ENCODE results near the gene ATP5ME.

The ATP5ME gene

GRCh38 chr4:653080-653821 is 20.8 kb downstream of the ATP5ME start:
- TF ChIP-seq, protein P1, sequence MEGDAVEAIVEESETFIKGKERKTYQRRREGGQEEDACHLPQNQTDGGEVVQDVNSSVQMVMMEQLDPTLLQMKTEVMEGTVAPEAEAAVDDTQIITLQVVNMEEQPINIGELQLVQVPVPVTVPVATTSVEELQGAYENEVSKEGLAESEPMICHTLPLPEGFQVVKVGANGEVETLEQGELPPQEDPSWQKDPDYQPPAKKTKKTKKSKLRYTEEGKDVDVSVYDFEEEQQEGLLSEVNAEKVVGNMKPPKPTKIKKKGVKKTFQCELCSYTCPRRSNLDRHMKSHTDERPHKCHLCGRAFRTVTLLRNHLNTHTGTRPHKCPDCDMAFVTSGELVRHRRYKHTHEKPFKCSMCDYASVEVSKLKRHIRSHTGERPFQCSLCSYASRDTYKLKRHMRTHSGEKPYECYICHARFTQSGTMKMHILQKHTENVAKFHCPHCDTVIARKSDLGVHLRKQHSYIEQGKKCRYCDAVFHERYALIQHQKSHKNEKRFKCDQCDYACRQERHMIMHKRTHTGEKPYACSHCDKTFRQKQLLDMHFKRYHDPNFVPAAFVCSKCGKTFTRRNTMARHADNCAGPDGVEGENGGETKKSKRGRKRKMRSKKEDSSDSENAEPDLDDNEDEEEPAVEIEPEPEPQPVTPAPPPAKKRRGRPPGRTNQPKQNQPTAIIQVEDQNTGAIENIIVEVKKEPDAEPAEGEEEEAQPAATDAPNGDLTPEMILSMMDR (IDR thresholded peaks at IDR 0.05; ENCODE audit: borderline replicate concordance, control extremely low read depth, extremely low read depth, insufficient read depth, missing control alignments), result no peak
- in situ Hi-C loops (cut with MboI; ENCODE audit: low sequenced_read_pairs, unreplicated experiment), result no loop called here

DNA sequence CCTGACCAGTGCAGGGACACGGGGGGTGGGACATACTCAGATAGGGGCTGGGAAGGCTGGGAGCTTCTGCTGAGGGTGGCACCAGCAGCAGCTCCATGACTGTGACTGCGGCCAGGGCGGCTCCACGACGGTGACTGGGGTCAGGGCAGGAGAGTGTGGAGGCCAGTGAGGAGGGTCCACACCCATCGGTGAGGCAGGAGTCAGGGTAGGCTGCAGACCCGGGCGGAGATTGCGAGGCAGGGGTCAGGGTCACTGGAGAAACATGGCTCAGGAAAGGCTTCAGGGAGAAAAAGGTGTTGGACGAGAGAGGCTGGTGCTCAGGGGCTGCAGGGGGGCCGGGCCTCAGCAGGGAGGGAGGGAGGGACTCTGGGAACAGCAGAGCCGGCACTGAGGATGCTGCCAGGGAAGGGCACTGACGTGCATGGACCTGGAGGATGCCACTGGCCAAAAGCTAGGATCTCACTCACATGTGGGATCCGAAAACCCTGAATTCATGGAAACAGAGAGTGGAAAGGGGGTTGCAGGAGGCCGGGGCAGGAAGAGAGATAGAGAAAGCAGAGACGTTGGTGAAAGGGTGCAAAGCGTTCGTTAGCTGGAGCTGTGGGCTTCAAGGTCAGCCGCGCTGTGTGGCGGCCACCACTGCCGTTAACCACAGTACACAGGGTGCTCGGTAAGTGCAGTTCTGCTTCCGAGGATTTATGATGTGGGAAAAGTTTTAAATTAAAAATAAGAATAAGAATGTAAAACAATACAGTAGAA is 22.0 kb downstream of the ATP5ME start:
- DNase-seq (ENCODE audit: low spot score), result no peak
- TF ChIP-seq, protein P1 (IDR thresholded peaks at IDR 0.05; ENCODE audit: borderline replicate concordance, control extremely low read depth, extremely low read depth, insufficient read depth, missing control alignments), result no peak
- in situ Hi-C loops (cut with MboI; ENCODE audit: low sequenced_read_pairs, unreplicated experiment), result no loop called here

More at GRCh38 chr4:653080-653821, 20.8 kb downstream of the ATP5ME start:
- no peak for DNase-seq (ENCODE audit: low spot score)

DNA sequence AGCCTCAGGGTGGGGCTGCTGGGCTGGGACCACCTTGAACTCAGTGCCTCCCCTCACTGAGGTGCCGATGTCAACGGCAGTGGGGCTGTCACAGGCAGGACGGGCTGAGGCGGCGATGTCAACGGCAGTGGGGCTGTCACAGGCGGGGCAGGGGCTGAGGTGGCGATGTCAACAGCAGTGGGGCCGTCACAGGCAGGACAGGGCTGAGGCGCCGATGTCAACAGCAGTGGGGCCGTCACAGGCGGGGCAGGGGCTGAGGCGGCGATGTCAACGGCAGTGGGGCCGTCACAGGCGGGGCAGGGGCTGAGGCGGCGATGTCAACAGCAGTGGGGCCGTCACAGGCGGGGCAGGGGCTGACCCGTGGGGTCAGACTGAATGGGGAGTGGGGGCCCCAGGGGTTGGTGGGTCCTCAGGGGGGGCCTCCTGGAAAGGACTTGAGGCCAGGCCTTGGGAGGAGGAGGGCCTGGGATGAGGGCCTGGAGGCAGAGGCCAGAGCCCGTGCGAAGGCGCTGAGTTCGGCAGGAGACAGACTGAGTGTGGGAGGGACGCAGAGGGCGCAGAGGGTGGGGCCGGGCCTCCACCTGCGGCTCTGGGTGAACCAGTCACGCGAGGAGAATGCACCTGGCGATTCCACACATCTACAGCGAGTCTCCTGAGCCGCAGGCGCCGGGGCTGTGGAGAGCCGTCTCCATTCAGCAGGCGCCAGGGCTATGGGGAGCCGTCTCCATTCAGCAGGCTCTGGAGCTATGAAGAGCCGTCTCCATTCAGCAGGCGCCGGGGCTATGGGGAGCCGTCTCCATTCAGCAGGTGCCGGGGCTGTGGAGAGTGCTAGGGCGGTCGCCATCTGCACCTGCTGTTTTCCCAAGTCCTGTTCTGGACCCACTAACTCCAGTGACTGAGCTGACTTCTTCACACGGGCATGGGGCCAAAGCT is 22.9 kb downstream of the ATP5ME start:
- TF ChIP-seq, protein P1 (IDR thresholded peaks at IDR 0.05; ENCODE audit: borderline replicate concordance, control extremely low read depth, extremely low read depth, insufficient read depth, missing control alignments), result no peak
- in situ Hi-C loops (cut with MboI; ENCODE audit: low sequenced_read_pairs, unreplicated experiment), result no loop called here
- no peak for DNase-seq (ENCODE audit: low spot score)

GRCh38 chr4:650461-650860 is 23.6 kb downstream of the ATP5ME start:
- in situ Hi-C loops (cut with MboI; ENCODE audit: low sequenced_read_pairs, unreplicated experiment), result no loop called here
- no peak for DNase-seq (ENCODE audit: low spot score)
- TF ChIP-seq, protein P1 (IDR thresholded peaks at IDR 0.05; ENCODE audit: borderline replicate concordance, control extremely low read depth, extremely low read depth, insufficient read depth, missing control alignments), result no peak

DNA sequence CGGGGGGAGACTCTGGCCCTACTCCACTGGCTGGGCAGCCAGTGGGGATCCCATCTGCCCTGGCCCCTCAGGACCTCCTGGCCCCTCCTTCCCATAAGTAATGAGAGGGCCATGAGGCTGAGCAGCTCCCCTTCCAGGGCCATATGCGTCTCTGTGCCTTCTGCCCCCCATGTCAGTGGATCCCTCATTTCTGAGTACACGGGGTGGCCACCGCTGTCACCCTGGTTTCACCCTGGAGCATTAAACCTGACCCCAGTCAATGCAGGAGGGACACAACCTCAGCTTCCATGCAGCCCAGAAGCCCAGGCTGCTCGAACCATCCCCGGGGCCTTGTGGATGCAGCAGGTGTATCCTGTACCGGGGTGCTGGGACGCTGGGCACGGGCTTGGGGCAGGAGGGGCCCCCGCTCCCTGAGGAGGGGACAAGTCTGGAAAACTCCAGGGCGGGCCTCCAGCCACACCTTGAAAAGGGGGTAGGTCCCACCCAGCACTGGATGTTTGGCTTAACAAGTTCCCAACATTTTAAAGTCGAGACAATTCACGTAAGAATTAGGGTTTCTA is 24.2 kb downstream of the ATP5ME start:
- TF ChIP-seq, protein P1 (IDR thresholded peaks at IDR 0.05; ENCODE audit: borderline replicate concordance, control extremely low read depth, extremely low read depth, insufficient read depth, missing control alignments), result no peak
- DNase-seq (ENCODE audit: low spot score), result no peak
- in situ Hi-C loops (cut with MboI; ENCODE audit: low sequenced_read_pairs, unreplicated experiment), result no loop called here

GRCh38 chr4:649293-649625 is 24.8 kb downstream of the ATP5ME start:
- TF ChIP-seq, protein P1 (IDR thresholded peaks at IDR 0.05; ENCODE audit: borderline replicate concordance, control extremely low read depth, extremely low read depth, insufficient read depth, missing control alignments), result no peak
- in situ Hi-C loops (cut with MboI; ENCODE audit: low sequenced_read_pairs, unreplicated experiment), result no loop called here
- no peak for DNase-seq (ENCODE audit: low spot score)
